Midbrain (tissue), 1 donor: ENCODE data around the gene ZBTB20.
A peak's percentile ranks its signal among the peaks of the same experiment; 100 is the strongest.
"Not testable (repeated sequence)": the region's sequence is repeated elsewhere in the genome, so short reads cannot be mapped to it uniquely, and the experiment has no call there.

ENCODE experiments used
- DNase-seq: peaks from one replicate; lab custom pipeline; 2025; lab: John Stamatoyannopoulos, UW

ZBTB20 gene

DNA sequence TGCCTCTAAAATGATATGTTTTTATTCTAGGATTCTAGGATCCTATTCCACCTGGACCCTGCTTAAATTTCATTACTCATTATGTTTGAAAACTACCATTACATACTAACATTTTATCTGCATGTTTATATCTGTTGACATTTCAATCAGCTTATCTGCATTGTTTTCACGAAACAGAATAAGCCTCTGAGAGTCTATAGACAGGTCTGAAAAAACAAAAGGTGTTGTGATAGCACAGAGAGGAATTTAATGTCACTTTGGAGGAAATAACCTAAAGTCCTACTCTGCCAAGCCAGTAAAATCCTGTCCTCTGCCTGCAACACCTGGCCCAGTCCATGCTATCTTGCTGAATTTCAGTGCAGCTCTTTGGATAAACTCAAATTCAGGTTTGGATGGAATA is 315.2 kb downstream of the ZBTB20 start:
- no peak for DNase-seq

DNA sequence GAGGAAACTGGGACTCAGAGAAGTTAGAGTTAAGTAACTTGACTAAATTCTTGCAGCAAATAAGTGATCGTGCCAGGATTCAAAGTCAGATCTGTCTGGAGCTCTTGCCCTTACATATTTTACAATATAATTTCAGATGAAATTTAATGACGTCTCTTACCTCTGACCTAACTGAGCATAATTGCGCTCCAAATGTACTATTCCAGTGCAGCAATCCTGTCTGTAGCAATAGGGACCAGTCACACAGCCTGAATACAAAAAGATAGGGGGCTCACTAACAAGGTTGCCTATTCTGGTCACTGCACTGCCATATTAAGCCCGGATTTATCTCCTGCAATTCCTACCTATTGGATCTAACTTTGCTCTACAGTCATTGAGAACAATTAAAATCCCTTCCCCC is 316.4 kb downstream of the ZBTB20 start:
- no peak for DNase-seq

DNA sequence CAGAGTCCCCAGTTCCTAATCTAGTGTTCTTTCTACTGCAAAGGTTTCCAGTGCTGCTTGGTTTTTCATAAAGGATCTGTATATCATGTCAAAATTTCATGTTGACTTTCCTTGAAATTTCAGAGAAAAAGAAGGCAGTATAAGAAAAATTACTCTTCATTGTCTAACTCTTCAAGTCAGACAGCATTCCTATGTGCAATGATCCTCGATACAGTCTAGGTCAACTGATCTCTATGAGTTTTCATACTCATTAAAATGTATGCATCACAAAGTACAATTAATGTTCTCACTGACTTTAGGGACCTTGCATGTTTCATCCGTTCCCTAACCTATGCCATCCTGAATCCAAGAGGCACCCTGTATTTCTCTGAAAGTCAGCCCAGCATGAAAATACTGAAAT is 317.3 kb downstream of the ZBTB20 start:
- DNase-seq = no peak

DNA sequence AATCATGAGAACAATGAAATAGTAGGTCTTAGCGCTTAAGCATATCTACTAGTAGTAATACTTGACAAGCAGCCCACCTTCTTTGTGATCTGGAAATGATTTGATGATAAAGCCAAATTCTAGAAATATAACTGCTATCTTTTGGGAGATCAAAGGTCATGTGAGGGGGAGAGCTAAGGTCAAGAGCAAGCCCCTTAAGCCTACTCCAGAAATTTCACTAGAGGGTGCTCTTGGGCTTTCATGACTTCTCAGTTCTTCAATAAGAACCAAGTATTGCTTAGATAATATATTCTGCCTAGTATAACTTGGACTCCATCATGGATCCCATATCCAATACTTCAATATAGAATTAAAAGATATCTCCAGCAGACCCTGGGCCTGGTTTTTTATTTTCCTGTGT is 319.6 kb downstream of the ZBTB20 start:
- peak; percentile 79 for DNase-seq

DNA sequence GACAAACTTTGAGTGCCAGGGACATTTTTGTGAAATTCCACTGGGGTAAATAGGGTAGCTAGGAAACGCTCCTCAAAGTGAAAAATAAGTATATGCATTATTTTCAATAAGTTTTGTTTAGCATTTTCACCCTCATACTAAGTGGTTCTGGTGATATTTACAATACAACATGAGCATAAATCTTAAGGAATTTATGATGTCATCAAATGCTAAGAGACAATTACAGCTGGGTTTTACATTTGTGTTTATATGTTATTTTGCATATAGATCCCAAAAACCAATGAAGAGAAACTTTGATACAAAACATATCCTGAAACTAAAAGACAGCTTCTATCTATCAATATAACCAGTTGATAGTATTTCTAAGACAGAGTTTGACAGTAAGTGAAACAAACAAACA is 323.1 kb downstream of the ZBTB20 start:
- no peak for DNase-seq

DNA sequence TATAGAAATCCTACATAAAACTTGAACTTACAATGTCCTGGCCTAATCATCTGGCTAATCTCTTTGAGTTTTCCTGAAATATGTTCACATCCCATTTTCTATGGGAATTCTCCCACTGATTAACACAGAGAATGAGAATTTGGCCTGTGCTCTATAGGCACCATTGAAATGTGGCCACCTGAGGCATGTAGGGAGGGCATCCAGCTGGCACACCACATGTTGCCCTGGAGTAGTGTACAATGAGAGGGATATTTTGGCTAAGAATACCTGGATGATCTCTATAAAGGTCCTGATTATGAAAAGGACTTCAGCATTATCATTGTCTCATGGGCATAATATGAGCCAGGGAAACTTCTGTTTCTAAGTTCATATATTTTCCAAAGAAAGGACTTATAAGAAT is 324.0 kb downstream of the ZBTB20 start:
- DNase-seq = no peak

DNA sequence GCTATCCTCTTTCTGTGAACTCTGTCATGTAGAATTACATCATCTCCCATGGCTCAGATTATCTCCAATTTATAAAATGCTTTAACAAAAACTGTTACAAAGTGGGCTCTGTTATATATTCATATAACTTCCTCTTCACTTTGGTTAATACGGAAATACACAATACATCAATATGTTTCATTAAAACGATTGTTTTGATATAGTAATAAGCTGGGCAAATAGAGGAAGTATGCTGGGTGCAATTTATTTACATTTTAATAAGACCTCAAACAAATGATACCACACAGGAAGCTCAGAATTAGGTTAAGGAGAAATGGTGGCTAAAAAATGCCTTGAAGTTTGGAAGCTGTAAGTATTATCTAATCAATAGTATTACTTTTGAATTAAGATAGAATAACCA is 331.0 kb downstream of the ZBTB20 start:
- DNase-seq = no peak

DNA sequence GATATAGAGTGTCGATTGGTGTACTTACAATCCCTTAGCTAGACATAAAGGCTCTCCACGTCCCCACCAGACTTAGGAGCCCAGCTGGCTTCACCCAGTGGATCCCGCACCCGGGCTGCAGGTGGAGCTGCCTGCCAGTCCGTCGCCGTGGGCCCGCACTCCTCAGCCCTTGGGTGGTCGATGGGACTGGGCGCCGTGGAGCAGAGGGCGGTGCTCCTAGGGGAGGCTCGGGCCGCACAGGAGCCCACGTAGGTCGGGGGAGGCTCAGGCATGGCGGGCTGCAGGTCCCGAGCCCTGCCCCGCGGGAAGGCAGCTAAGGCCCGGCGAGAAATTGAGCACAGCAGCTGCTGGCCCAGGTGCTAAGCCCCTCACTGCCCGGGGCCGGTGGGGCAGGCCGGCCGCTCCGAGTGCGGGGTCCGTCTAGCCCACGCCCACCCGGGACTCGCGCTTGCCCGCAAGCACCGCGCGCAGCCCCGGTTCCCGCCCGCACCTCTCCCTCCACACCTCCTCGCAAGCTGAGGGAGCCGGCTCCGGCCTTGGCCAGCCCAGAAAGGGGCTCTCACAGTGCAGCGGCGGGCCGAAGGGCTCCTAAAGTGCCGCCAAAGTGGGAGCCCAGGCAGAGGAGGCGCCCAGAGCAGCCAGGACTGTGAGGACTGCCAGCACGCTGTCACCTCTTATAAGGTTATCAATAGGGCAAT is 334.4 kb downstream of the ZBTB20 start:
- not testable (repeated sequence) for DNase-seq

DNA sequence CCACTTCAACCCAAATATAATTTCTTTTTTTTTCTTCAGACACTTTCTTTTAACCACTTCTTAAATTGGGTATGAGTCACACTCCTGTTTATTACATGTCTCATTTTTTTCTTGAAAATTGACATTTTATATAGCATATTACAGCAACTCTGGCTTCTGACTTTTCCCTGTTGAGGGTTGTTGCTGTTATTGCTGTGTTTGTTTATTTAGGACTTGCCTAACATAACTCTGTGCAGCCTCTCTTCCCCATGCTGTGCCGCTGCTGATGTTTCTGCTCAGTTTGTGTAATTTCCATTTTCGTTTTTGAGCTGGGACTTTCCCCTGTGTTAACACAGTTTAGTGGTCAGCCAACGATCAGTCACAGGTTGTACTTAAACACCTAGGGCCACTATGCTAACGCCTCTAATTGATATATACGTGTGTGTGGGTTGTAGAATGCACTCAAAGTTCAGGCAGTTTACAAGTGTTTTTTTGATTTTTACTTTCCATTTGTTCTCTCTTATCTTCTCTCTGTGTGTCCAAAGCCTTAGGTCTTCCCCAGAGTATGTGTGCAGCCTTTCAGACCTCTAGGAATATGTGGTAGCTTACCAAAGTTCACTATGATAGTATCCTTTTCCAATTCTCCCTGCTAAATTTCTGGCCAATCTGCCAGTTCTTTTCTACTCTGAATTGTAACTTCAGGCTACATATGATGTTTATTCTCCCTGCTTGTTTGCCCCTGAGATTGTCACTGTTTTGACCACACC is 337.2 kb downstream of the ZBTB20 start:
- no peak for DNase-seq

DNA sequence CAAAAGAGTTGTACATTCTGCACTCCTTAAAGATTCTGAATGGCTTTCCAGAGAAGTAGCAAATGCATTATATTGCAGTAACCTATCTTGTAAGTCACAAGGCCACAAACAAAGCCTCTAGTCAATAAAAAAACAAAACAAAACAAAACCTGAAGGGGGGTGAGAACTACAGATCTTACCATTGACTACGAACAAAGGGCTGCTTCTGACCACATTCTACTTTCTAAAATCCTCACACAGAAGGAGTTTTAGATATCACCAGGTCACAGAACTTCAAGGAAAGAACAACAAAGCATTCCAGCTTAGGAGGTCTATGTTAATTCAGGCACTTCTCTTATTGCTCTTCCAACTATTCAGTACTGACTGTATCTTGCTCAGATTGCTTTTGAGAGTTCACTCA is 343.0 kb downstream of the ZBTB20 start:
- no peak for DNase-seq

DNA sequence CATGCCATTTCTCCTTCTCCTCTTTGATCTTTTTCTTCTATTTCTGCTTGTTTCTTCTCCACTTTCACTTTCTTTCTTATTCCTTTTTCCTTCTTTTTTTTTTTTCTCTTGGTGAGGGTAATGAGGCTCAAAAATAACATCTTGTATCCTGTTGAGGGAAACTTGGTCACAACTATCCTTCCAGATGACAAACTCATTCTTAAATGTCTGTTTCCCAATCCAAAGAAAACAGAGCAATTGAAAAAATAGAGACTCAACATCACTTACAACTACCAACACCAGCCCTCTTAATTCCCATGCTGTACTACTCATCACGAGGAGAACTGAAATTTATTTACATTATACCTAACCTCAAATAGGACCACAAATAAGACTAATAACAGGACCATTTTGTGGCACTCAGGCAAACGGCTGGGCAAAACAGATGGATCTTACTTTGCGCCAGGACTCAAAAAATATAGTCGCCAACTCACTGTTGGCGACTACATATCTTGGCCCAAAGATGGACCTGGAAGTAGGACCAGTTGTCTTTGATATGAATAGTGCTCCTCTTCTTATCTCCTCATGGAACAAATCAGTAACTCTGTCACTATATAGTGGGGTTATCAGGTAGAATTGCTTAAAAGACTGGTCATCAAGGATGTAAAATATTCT is 343.9 kb downstream of the ZBTB20 start:
- DNase-seq = no peak

DNA sequence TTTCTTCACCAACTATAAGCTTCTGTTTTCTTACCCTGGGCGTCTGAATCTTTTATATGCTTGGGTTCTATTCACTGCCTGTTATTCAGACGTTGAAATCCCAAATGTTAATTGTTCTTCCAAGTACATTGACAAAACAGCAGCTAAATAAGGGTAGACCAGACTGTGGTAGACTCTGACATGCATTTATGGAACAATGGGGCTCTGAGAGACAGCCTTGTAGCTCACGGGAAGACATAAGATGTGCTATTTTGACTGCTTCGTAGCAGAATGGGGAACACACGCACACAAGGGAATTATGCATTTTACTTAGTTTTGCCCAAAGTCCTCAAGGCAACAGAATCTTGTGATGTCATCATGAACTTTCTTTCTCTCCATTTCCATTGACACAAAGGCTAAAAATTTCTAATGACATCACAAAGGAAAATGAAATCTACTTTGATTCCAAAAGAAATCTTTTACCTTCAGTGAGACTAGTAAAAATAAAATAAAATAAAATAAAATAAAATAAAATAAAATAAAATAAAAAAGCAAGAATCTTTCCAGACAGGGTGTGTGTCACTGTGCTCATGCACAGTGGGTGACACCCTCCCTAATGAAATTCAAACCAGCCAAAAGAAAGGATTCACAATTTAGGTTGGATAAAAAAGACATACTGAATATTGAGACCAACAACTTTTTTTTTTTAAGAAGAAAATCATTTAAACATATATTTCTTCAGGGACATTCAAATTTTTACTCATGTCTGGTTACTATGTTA is 346.6 kb downstream of the ZBTB20 start:
- no peak for DNase-seq

DNA sequence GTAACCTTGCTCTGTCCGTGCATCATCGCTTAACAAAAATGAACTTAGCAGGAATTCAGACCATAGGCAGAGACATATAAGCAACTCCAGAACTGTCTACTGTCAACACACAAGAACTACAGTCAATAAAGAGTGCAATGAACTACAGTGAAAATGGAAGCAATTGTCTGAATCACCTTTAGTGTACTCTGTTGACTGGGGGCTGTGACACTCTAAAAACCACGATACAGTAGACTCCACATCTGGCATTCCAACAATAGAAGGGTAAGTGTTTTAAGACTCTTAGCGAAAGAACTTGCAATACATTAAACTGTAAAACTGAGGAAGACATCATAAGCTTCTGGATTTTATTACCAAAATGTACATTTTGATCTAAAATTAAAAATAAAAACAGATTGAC is 347.3 kb downstream of the ZBTB20 start:
- no peak for DNase-seq

DNA sequence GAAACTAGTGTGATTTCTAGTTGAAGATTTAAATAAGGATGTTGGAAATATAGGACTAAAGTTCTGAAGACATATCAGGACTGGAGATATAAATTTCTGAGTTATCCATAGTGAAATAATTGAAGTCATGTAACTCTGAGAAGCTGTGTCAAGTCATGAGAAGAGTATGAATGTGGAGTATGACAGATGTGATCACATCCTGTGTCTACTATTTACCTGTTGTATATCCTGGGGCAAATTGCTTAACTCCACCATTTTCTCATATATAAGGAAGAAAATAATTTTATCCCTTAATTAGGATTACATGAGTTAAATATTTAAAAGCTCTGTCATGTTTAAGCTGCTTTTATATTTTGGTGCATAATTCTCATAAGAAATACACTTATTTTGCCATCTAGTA is 350.3 kb downstream of the ZBTB20 start:
- no peak for DNase-seq

DNA sequence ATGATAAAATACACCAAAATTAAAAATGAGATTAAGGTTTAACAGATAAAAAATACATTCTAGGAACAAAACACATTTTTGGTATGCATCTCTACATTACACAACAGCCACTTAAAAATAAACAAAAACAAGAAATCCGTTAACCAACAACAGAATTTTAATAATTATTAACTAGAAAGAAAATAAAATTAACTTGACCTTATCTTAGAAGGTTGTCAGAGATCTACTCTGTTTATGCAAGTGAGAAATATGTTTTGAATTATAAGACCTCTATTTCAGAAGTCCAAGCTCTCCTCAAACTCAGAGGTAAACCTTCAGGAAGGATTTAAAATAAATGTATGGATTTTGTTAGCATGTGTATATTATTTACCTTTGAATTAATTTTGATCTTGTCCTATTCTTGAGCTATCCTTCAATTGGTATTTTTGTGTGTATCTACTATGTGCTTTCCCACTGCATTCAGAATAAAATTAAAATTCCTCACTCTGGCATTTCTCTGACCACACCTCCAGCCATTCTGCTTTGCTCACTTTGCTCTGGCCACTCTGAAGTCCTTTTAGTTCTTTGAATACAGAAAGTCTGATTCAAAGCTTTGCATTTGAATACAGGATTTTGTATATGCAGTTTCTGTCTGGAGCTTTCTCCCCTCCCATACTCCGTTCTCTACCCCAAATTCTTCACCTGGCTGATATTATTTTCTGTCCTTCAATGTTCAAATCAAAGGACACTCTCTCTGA is 352.0 kb downstream of the ZBTB20 start:
- DNase-seq = no peak

DNA sequence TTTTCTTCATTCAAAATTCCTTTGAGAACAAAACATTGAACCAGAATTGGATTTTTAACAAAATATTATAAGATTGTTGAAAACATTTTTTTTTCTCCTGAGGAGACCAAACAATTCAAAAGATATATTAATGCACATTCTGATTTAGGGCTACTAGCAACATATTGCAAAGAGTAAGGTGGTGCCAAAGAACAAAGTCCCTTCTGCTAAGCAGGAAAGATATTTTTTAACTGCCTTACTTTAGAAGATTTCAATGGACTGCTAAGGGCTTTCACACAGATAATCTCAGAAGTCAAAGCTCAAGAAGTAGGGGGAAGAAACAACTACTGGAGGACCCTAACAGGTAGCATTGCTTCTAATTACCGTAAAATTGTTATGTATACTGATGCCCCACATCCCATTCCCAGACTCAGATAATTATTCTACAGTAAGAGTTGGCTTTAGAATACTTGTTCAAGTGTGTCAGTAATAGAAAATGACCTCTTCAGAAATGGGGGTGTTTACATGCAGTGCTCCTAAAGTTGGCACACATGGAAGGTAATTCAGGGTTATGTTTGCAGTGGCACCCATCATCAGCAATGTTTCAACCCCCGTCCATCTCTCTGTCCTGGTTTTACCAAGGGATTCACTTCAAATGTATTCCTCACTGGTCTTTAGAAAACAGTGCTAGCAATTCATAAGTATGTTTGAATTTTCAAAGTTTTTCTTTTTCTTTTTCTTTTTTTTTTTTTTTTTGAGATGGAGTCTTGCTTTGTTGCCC is 354.7 kb downstream of the ZBTB20 start:
- no peak for DNase-seq

DNA sequence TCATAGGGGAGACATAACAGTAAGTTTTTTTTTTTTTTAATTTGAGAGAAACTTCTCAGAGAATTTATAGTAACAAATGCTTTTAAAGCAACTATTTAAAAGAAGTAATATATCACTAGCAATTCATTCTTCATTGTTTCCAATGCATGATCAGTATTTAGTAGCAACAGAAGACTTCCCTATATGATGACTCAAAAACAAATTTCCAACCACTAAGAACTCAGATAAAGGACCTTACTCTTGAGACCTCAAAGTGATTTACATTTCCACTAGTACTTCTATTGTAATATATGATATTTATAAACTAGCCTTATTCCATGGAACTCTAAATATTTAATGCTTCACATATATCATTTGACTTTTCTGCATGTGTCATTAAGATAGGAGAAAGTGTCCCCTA is 356.3 kb downstream of the ZBTB20 start:
- no peak for DNase-seq

DNA sequence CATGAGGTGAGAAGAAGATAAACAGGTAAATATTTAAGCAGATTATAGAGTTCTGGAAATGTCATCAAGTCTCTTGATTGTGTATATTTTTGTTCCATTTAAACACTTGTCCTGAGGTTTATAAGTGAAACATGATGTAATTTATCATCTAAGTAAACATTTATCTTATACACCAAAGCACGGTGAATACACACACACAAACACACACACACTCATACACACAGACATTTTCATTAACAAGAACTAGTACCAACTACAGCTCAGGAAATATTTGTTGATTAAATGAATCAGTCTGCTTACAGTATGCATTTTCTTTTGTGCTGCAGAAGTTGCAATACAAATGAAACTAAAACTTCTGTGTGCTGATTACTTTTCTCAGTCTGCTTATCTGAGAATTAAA is 357.3 kb downstream of the ZBTB20 start:
- no peak for DNase-seq

DNA sequence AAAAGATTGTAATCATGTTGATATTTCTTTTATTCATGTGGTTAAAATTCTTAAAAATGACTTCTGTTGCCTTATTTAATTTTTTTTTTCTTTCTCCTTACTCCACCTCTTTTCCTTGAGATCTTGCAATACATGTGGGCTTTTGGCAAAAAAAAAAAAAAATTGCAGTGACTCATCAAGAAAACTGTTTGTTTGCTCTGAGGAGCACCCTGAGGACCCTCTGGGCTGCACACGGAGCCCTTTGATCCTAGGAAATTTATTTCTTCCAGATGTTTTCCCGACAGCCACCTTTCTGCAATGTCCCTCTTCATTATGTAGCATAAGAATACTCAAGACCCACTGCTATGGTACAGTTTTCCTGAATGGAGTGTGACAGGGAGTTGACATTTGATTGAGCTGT is 371.7 kb downstream of the ZBTB20 start:
- DNase-seq = no peak

DNA sequence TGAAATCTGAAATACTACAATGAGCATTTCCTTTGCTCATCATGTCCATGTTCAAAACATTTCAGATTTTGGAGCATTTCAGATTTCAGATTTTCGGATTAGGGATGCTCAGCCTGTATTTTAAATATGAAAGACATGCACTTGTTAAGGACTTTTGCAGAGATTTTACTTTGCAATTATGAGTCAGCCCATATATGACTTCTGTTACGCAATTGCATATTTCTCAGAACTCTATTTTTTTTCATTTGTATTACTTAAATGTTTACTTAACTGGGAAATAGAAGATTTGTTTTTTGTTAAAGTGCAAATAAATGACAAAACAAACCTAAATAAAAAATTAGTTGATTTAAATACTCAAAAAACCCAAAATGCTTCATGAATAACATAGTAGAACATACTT is 376.2 kb downstream of the ZBTB20 start:
- DNase-seq = no peak

DNA sequence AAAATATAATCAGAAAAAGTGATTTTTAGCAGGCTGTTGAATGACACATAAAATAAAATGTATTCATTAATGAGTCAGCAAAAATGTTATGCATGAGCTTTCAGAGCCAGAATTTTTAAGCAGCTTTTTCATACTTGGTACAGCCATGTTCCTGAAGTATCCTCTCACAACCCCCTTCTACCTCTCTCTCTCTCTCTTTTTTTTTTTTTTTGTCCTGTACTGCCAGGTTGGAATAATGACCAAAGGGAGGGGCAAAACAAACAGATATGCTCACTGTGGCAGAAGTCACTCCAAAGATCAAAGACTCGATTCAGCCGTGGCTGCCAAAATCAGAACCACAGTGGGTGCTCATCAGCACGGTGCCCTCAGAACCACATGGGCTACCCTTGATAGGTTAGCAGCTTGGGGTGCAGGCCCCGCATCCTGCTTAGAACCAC is 383.0 kb downstream of the ZBTB20 start:
- no peak for DNase-seq
